Smooth muscle cell (in vitro differentiated cells): ENCODE data around the gene CALR. TPM values are rescaled to one million over a fixed set of nuclear protein-coding genes. Genes with fewer than 3 reads are reported as not detected.

Experiments
- DNase-seq: peaks from one replicate; lab custom pipeline; 2025; ENCODE audit not compliant: unreplicated experiment; lab: John Stamatoyannopoulos, UW
- H2AFZ ChIP-seq: fragments of 200-600 bp; sonication (generic); 2 replicates; pipeline ENCODE4 v1.6.0; 2016; ENCODE audit warnings: antibody characterized with exemption, low read depth, mild to moderate bottlenecking
- H3F3A ChIP-seq: fragments of 200-600 bp; sonication (generic); 2 replicates; pipeline ENCODE4 v1.6.0; 2017; ENCODE audit warnings: antibody characterized with exemption, low read depth
- H3K27ac ChIP-seq: fragments of 200-600 bp; sonication (generic); 2 replicates; pipeline ENCODE4 v1.5.1; 2016; ENCODE audit warnings: low read depth, mild to moderate bottlenecking
- H3K27me3 ChIP-seq: fragments of 200-600 bp; sonication (generic); 2 replicates; pipeline ENCODE4 v1.6.1; 2016; ENCODE audit warnings: low read depth, mild to moderate bottlenecking
- H3K36me3 ChIP-seq: fragments of 200-600 bp; sonication (generic); 2 replicates; pipeline ENCODE4 v1.5.1; 2016; ENCODE audit warnings: low read depth
- H3K4me1 ChIP-seq: fragments of 200-600 bp; sonication (generic); 2 replicates; pipeline ENCODE4 v1.5.1; 2016; ENCODE audit warnings: low read depth
- H3K4me2 ChIP-seq: fragments of 200-600 bp; sonication (generic); 2 replicates; pipeline ENCODE4 v1.6.0; 2016; ENCODE audit warnings: mild to moderate bottlenecking
- H3K4me3 ChIP-seq: fragments of 200-600 bp; sonication (generic); 2 replicates; pipeline ENCODE4 v1.5.1; 2016; ENCODE audit warnings: mild to moderate bottlenecking
- H3K79me2 ChIP-seq: fragments of 200-600 bp; sonication (generic); 2 replicates; pipeline ENCODE4 v1.6.0; 2016; ENCODE audit warnings: low read depth, mild to moderate bottlenecking
- H3K9ac ChIP-seq: fragments of 200-600 bp; sonication (generic); 2 replicates; pipeline ENCODE4 v1.6.0; 2016; ENCODE audit warnings: low read depth
- H3K9me3 ChIP-seq: fragments of 200-600 bp; sonication (generic); replicated peaks from 2 replicates; pipeline ENCODE4 v1.5.1; 2016; ENCODE audit warnings: low read depth
- H4K20me1 ChIP-seq: fragments of 200-600 bp; sonication (generic); 2 replicates; pipeline ENCODE4 v1.6.0; 2016; ENCODE audit warnings: low read depth
- WGBS: methylation state at CpG from one replicate; pipeline ENCODE4 v1.1.7; 2016; ENCODE audit warnings: low lambda C conversion rate; 5-methylcytosine and 5-hydroxymethylcytosine counted together
- microRNA-seq: library from miRNA; unstranded; fragments of <30 nt; microRNA quantifications from one replicate; pipeline ENCODE4, GENCODE V29; 2016; ENCODE audit warnings: borderline number of aligned reads
- polyA plus RNA-seq: library from polyadenylated mRNA; unstranded; fragments of >200 nt; fragmentation: Nextera tagmentation; extraction: Ambion mirVana; gene quantifications from 2 replicates; pipeline ENCODE4 v1.2.1, GENCODE V29; 2016
- small RNA-seq: library from RNA; depleted of rRNA; stranded (forward); fragments of <200 nt; gene quantifications from one replicate; pipeline ENCODE3, GENCODE V24; 2014
- total RNA-seq: library from RNA; depleted of rRNA; stranded (reverse); fragments of >200 nt; gene quantifications from 2 replicates; pipeline ENCODE4 v1.2.3, GENCODE V29; 2014
- TF ChIP-seq, protein P1 (sequence below): fragments of 200-600 bp; sonication (generic); IDR thresholded peaks from 2 replicates; pipeline ENCODE4 v1.5.1; 2017; ENCODE audit warnings: borderline replicate concordance, mild to moderate bottlenecking, antibody characterized with exemption; ENCODE audit not compliant: insufficient read depth, poor library complexity, severe bottlenecking

The CALR gene
- total and polyA plus RNA-seq, 2 experiments from 2014 or later = 800 to 833 TPM

DNA sequence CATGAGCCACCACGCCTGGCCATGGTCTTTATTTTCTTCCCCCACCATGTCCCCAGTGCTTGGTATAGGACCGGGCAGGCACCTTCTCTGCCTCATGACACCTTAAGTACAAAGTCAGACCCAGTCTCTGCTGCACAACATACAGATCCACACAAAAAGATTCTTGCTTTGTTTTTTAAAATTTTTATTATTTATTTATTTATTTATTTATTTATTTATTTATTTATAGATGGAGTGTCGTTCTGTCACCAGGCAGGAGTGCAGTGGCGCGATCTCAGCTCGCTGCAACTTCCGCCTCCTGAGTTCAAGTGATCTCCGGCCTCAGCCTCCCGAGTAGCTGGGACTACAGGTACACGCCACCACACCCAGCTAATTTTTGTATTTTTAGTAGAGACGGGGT, 54.3 kb downstream of the CALR start:
- no peak for DNase-seq
- peaks cover 47% of the 10 kb centered on the region for H3K27me3 ChIP-seq
- no peaks in the 10 kb centered on the region for H3K4me1 ChIP-seq
- 88% methylated on average over 11 of the region's 11 CpGs for WGBS
- no peak overlapping the region for H3K4me2 ChIP-seq
- H3K9me3 ChIP-seq = no peaks in the 10 kb centered on the region
- no peak overlapping the region for H3K27ac ChIP-seq
- no peaks in the 10 kb centered on the region for H3K79me2 ChIP-seq
- H3K9ac ChIP-seq = no peak overlapping the region
- no peaks in the 10 kb centered on the region for H3K36me3 ChIP-seq
- H2AFZ ChIP-seq = no peak overlapping the region
- no peak overlapping the region for H3K4me3 ChIP-seq
- peaks cover 13% of the 10 kb centered on the region for H4K20me1 ChIP-seq
- TF ChIP-seq, protein P1, sequence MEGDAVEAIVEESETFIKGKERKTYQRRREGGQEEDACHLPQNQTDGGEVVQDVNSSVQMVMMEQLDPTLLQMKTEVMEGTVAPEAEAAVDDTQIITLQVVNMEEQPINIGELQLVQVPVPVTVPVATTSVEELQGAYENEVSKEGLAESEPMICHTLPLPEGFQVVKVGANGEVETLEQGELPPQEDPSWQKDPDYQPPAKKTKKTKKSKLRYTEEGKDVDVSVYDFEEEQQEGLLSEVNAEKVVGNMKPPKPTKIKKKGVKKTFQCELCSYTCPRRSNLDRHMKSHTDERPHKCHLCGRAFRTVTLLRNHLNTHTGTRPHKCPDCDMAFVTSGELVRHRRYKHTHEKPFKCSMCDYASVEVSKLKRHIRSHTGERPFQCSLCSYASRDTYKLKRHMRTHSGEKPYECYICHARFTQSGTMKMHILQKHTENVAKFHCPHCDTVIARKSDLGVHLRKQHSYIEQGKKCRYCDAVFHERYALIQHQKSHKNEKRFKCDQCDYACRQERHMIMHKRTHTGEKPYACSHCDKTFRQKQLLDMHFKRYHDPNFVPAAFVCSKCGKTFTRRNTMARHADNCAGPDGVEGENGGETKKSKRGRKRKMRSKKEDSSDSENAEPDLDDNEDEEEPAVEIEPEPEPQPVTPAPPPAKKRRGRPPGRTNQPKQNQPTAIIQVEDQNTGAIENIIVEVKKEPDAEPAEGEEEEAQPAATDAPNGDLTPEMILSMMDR = no peak
- no peaks in the 10 kb centered on the region for H3F3A ChIP-seq

GRCh38 chr19:12993562-12993961, 55.2 kb downstream of the CALR start:
- Histone ChIP-seq H3F3A (no peaks in the 10 kb centered on the region), H3K27ac (no peak overlapping the region), H3K4me1 (no peaks in the 10 kb centered on the region)

More at GRCh38 chr19:12993562-12993961, 55.2 kb downstream of the CALR start:
- no peaks in the 10 kb centered on the region for H3K36me3 ChIP-seq
- WGBS = 89% methylated on average over 7 of the region's 7 CpGs
- H3K9ac ChIP-seq = no peak overlapping the region
- no peak for DNase-seq
- no peak overlapping the region for H2AFZ ChIP-seq
- H3K27me3 ChIP-seq = peaks cover 50% of the 10 kb centered on the region
- H3K4me2 ChIP-seq = no peak overlapping the region
- H3K79me2 ChIP-seq = no peaks in the 10 kb centered on the region
- H3K9me3 ChIP-seq = no peaks in the 10 kb centered on the region
- H3K4me3 ChIP-seq = no peak overlapping the region
- TF ChIP-seq, protein P1 = no peak
- peaks cover 14% of the 10 kb centered on the region for H4K20me1 ChIP-seq

Small RNAs within 50 kb of the gene (microRNA-seq; reads per million reads assigned to microRNA genes)
- not detected for gene MIR5695
- 3.5 reads per million for gene MIR6515

Small RNAs within 50 kb of the gene (small RNA-seq; reads per million reads assigned to genes)
- gene MIR5695 = 0.13 reads per million
- 0.32 reads per million, percentile 7 among the genes with 10 or more reads in this experiment for gene MIR6515

Other genes with a start within 250 kb of the CALR start
- 9.1 and 9.5 TPM in 2 replicates for gene FBXW9, start 242.0 kb upstream of the CALR start, total RNA-seq
- 16.7 and 17.3 TPM in 2 replicates for gene FBXW9, start 242.0 kb upstream of the CALR start, polyA plus RNA-seq
- 43.0 and 45.4 TPM in 2 replicates for gene TNPO2, start 214.7 kb upstream of the CALR start, total RNA-seq
- gene TNPO2, start 214.7 kb upstream of the CALR start, polyA plus RNA-seq = 8.7 and 10.7 TPM in 2 replicates
- 156 and 171 TPM in 2 replicates for gene TRIR, start 203.9 kb upstream of the CALR start, total RNA-seq
- gene TRIR, start 203.9 kb upstream of the CALR start, polyA plus RNA-seq = 191 and 212 TPM in 2 replicates
- gene GET3, start 201.1 kb upstream of the CALR start, total RNA-seq = 46.8 and 51.4 TPM in 2 replicates
- 99.6 and 106 TPM in 2 replicates for gene GET3, start 201.1 kb upstream of the CALR start, polyA plus RNA-seq
- not detected in 2 replicates for gene BEST2, start 186.8 kb upstream of the CALR start, total RNA-seq
- gene BEST2, start 186.8 kb upstream of the CALR start, polyA plus RNA-seq = 0.30 TPM in 1 of 2 replicates, not detected in the other
- 16.7 and 20.5 TPM in 2 replicates for gene HOOK2, start 163.1 kb upstream of the CALR start, total RNA-seq
- gene HOOK2, start 163.1 kb upstream of the CALR start, polyA plus RNA-seq = 14.6 and 48.3 TPM in 2 replicates
- gene JUNB, start 147.1 kb upstream of the CALR start, total RNA-seq = 687 and 756 TPM in 2 replicates
- 1,281 and 1,575 TPM in 2 replicates for gene JUNB, start 147.1 kb upstream of the CALR start, polyA plus RNA-seq
- gene PRDX2, start 136.8 kb upstream of the CALR start, total RNA-seq = 351 and 400 TPM in 2 replicates
- 371 and 391 TPM in 2 replicates for gene PRDX2, start 136.8 kb upstream of the CALR start, polyA plus RNA-seq
- not detected in 2 replicates for gene THSD8, start 136.5 kb upstream of the CALR start, total RNA-seq
- 8.0 and 10.1 TPM in 2 replicates for gene THSD8, start 136.5 kb upstream of the CALR start, polyA plus RNA-seq
- gene RNASEH2A, start 132.0 kb upstream of the CALR start, total RNA-seq = 8.7 and 15.7 TPM in 2 replicates
- gene RNASEH2A, start 132.0 kb upstream of the CALR start, polyA plus RNA-seq = 34.8 and 34.9 TPM in 2 replicates
- 4.6 TPM in 1 of 2 replicates, not detected in the other for gene RTBDN, start 104.0 kb upstream of the CALR start, total RNA-seq
- gene RTBDN, start 104.0 kb upstream of the CALR start, polyA plus RNA-seq = 1.7 TPM in 1 of 2 replicates, not detected in the other
- 0.99 and 3.2 TPM in 2 replicates for gene MAST1, start 100.1 kb upstream of the CALR start, total RNA-seq
- 2.0 and 2.7 TPM in 2 replicates for gene MAST1, start 100.1 kb upstream of the CALR start, polyA plus RNA-seq
- 19.5 and 26.3 TPM in 2 replicates for gene DNASE2, start 57.2 kb upstream of the CALR start, total RNA-seq
- 44.9 and 48.1 TPM in 2 replicates for gene DNASE2, start 57.2 kb upstream of the CALR start, polyA plus RNA-seq
- gene KLF1, start 51.4 kb upstream of the CALR start, total RNA-seq = not detected in 2 replicates
- gene KLF1, start 51.4 kb upstream of the CALR start, polyA plus RNA-seq = 0.09 TPM in 1 of 2 replicates, not detected in the other
- gene GCDH, start 47.4 kb upstream of the CALR start, total RNA-seq = 9.7 and 17.4 TPM in 2 replicates
- gene GCDH, start 47.4 kb upstream of the CALR start, polyA plus RNA-seq = 10.9 and 15.3 TPM in 2 replicates
- 0.90 and 1.4 TPM in 2 replicates for gene SYCE2, start 19.3 kb upstream of the CALR start, total RNA-seq
- gene SYCE2, start 19.3 kb upstream of the CALR start, polyA plus RNA-seq = 0.91 and 2.9 TPM in 2 replicates
- 28.6 and 46.1 TPM in 2 replicates for gene FARSA, start 4.9 kb upstream of the CALR start, total RNA-seq
- gene FARSA, start 4.9 kb upstream of the CALR start, polyA plus RNA-seq = 86.9 and 94.0 TPM in 2 replicates
- 74.4 and 97.1 TPM in 2 replicates for gene RAD23A, start 7.3 kb downstream of the CALR start, total RNA-seq
- gene RAD23A, start 7.3 kb downstream of the CALR start, polyA plus RNA-seq = 176 and 191 TPM in 2 replicates
- 51.5 and 51.6 TPM in 2 replicates for gene GADD45GIP1, start 18.6 kb downstream of the CALR start, total RNA-seq
- 152 and 153 TPM in 2 replicates for gene GADD45GIP1, start 18.6 kb downstream of the CALR start, polyA plus RNA-seq
- gene DAND5, start 31.0 kb downstream of the CALR start, total RNA-seq = not detected in 2 replicates
- 0.18 TPM in 1 of 2 replicates, not detected in the other for gene DAND5, start 31.0 kb downstream of the CALR start, polyA plus RNA-seq
- gene NFIX, start 56.9 kb downstream of the CALR start, total RNA-seq = 2.3 TPM in 2 replicates
- 1.8 and 1.9 TPM in 2 replicates for gene NFIX, start 56.9 kb downstream of the CALR start, polyA plus RNA-seq
- gene LYL1, start 164.2 kb downstream of the CALR start, total RNA-seq = 2.2 and 2.8 TPM in 2 replicates
- gene LYL1, start 164.2 kb downstream of the CALR start, polyA plus RNA-seq = 2.1 and 3.2 TPM in 2 replicates
- 19.1 and 21.9 TPM in 2 replicates for gene TRMT1, start 178.1 kb downstream of the CALR start, total RNA-seq
- gene TRMT1, start 178.1 kb downstream of the CALR start, polyA plus RNA-seq = 37.4 and 44.3 TPM in 2 replicates
- 34.1 and 44.6 TPM in 2 replicates for gene NACC1, start 179.7 kb downstream of the CALR start, total RNA-seq
- gene NACC1, start 179.7 kb downstream of the CALR start, polyA plus RNA-seq = 9.9 and 12.8 TPM in 2 replicates
- gene STX10, start 211.8 kb downstream of the CALR start, total RNA-seq = 37.6 and 59.6 TPM in 2 replicates
- 69.1 and 83.1 TPM in 2 replicates for gene STX10, start 211.8 kb downstream of the CALR start, polyA plus RNA-seq
- 113 and 118 TPM in 2 replicates for gene IER2, start 211.8 kb downstream of the CALR start, total RNA-seq
- 732 and 766 TPM in 2 replicates for gene IER2, start 211.8 kb downstream of the CALR start, polyA plus RNA-seq